ENCODE measurements around the gene DEFB128.

Gene DEFB128

DNA sequence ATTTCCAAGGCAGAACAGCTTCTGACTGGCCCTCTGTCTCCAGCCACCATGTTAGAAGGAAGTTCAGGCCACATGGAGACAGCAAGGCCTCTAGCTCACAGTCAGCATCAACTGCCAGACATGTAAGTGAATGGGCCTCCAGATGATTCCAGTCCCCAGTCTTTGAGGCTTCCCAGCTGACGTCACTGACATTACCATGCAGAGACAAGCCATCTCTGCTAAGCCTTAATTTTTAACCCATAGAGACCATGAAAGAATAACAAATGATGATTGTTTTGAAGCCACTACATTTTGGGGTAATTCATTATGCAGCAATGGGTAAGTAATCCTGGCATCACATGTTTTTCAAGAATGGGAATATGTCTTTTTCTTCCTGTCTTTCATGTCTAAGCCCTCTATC, 26.3 kb upstream of the DEFB128 start:
- H3K4me2 ChIP-seq (ENCODE audit: low read depth, low read length): no peak overlapping the region
- no peaks in the 10 kb centered on the region for H3F3A ChIP-seq (ENCODE audit: insufficient read depth, low read length)
- TF ChIP-seq EZH2 (optimal IDR thresholded peaks at IDR 0.05; ENCODE audit: low read depth, low read length): no peak
- TF ChIP-seq, protein P1, sequence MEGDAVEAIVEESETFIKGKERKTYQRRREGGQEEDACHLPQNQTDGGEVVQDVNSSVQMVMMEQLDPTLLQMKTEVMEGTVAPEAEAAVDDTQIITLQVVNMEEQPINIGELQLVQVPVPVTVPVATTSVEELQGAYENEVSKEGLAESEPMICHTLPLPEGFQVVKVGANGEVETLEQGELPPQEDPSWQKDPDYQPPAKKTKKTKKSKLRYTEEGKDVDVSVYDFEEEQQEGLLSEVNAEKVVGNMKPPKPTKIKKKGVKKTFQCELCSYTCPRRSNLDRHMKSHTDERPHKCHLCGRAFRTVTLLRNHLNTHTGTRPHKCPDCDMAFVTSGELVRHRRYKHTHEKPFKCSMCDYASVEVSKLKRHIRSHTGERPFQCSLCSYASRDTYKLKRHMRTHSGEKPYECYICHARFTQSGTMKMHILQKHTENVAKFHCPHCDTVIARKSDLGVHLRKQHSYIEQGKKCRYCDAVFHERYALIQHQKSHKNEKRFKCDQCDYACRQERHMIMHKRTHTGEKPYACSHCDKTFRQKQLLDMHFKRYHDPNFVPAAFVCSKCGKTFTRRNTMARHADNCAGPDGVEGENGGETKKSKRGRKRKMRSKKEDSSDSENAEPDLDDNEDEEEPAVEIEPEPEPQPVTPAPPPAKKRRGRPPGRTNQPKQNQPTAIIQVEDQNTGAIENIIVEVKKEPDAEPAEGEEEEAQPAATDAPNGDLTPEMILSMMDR (IDR thresholded peaks at IDR 0.05; ENCODE audit: low read length): no peak
- TF ChIP-seq EZH2phosphoT487 (IDR thresholded peaks at IDR 0.05; ENCODE audit: low read length): no peak
- H3K4me1 ChIP-seq (ENCODE audit: low read length): no peaks in the 10 kb centered on the region
- no peaks in the 10 kb centered on the region for H3K27me3 ChIP-seq (replicated peaks; ENCODE audit: insufficient read depth, low read length)
- no peaks in the 10 kb centered on the region for H3K9me2 ChIP-seq (replicated peaks; ENCODE audit: insufficient read depth, low read length)
- no peak overlapping the region for H2AFZ ChIP-seq (ENCODE audit: low read length)
- no peaks in the 10 kb centered on the region for H3K9me3 ChIP-seq (replicated peaks; ENCODE audit: insufficient read depth, low read length)
- no peak overlapping the region for H3K4me3 ChIP-seq (ENCODE audit: low read length)
- H4K20me1 ChIP-seq (ENCODE audit: insufficient read depth, low read length): no peaks in the 10 kb centered on the region
- H3K36me3 ChIP-seq (replicated peaks; ENCODE audit: insufficient read depth, low read length): no peaks in the 10 kb centered on the region
- no peak for DNase-seq
- no peaks in the 10 kb centered on the region for H3K79me2 ChIP-seq (ENCODE audit: low read length)
- H3K27ac ChIP-seq (ENCODE audit: low read length): no peak overlapping the region
- H3K9ac ChIP-seq (ENCODE audit: low read length): no peak overlapping the region

DNA sequence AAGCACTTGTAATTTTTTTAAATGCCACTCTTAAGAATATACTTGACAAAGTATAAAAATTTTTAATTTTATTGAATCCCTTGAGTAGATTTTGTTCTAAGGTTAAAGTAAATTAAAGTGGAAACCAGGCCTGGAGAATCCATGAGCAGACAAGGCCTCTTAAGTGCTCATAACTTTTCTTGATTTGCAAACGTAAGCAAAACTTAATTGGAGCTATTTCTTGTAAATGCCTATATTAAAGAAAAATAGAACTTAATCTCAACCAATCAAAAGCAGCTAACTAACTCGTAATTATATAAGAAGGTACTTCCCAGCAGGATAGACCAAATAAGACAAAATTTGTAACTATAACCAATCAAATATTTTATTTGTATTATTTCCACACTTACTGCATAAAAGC, 24.9 kb upstream of the DEFB128 start:
- H3K27ac ChIP-seq (ENCODE audit: low read length): no peak overlapping the region
- no peaks in the 10 kb centered on the region for H3K9me3 ChIP-seq (replicated peaks; ENCODE audit: insufficient read depth, low read length)
- no peak for DNase-seq
- no peaks in the 10 kb centered on the region for H4K20me1 ChIP-seq (ENCODE audit: insufficient read depth, low read length)
- no peak overlapping the region for H3K4me2 ChIP-seq (ENCODE audit: low read depth, low read length)
- H3K4me3 ChIP-seq (ENCODE audit: low read length): no peak overlapping the region
- no peaks in the 10 kb centered on the region for H3K79me2 ChIP-seq (ENCODE audit: low read length)
- TF ChIP-seq, protein P1 (IDR thresholded peaks at IDR 0.05; ENCODE audit: low read length): no peak
- TF ChIP-seq EZH2phosphoT487 (IDR thresholded peaks at IDR 0.05; ENCODE audit: low read length) (no peak), EZH2 (optimal IDR thresholded peaks at IDR 0.05; ENCODE audit: low read depth, low read length) (no peak)
- H3K27me3 ChIP-seq (replicated peaks; ENCODE audit: insufficient read depth, low read length): no peaks in the 10 kb centered on the region
- no peak overlapping the region for H3K9ac ChIP-seq (ENCODE audit: low read length)
- H3K36me3 ChIP-seq (replicated peaks; ENCODE audit: insufficient read depth, low read length): no peaks in the 10 kb centered on the region
- H3K4me1 ChIP-seq (ENCODE audit: low read length): no peaks in the 10 kb centered on the region
- no peaks in the 10 kb centered on the region for H3F3A ChIP-seq (ENCODE audit: insufficient read depth, low read length)
- H3K9me2 ChIP-seq (replicated peaks; ENCODE audit: insufficient read depth, low read length): no peaks in the 10 kb centered on the region
- no peak overlapping the region for H2AFZ ChIP-seq (ENCODE audit: low read length)

DNA sequence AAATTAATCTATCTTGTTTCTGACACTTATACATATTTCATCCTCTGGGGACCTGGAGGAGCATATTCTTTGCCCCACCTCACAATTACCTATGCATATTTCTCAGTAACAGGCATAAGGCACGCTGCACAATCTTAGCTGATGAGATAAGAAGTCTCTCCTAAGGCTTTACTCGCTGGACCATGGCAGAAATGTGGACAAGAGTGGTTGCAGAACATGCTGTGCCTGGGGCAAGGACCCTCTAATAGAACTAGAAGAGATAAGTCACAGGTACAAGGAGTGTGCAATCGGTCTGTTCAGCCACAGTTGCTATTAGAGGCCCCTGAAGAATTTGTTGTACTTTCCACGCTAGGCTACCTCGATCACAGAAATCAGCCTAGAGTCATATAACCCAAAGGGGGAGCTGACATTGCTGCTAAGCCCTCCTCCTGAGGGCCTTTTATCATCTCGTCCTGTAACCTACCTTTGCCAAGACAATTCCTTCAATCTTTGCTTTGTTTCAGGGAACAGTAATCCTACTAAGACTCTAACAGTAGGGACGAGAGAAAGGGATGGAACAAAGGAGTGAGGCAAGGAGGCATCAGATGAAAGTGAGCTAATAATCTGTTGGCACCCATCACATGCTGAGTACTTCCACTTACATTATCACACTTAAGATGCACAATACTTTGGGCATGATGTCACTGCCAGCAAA, 21.4 kb upstream of the DEFB128 start:
- no peak for TF ChIP-seq EZH2 (optimal IDR thresholded peaks at IDR 0.05; ENCODE audit: low read depth, low read length)
- no peak for TF ChIP-seq EZH2phosphoT487 (IDR thresholded peaks at IDR 0.05; ENCODE audit: low read length)
- TF ChIP-seq, protein P1 (IDR thresholded peaks at IDR 0.05; ENCODE audit: low read length): no peak
- no peaks in the 10 kb centered on the region for H3K9me3 ChIP-seq (replicated peaks; ENCODE audit: insufficient read depth, low read length)
- no peaks in the 10 kb centered on the region for H3K36me3 ChIP-seq (replicated peaks; ENCODE audit: insufficient read depth, low read length)
- no peaks in the 10 kb centered on the region for H4K20me1 ChIP-seq (ENCODE audit: insufficient read depth, low read length)
- no peak overlapping the region for H3K4me3 ChIP-seq (ENCODE audit: low read length)
- no peak overlapping the region for H3K9ac ChIP-seq (ENCODE audit: low read length)
- H3K4me2 ChIP-seq (ENCODE audit: low read depth, low read length): no peak overlapping the region
- no peak for DNase-seq
- H3K4me1 ChIP-seq (ENCODE audit: low read length): no peaks in the 10 kb centered on the region
- H2AFZ ChIP-seq (ENCODE audit: low read length): no peak overlapping the region
- no peaks in the 10 kb centered on the region for H3F3A ChIP-seq (ENCODE audit: insufficient read depth, low read length)
- H3K9me2 ChIP-seq (replicated peaks; ENCODE audit: insufficient read depth, low read length): no peaks in the 10 kb centered on the region
- no peak overlapping the region for H3K27ac ChIP-seq (ENCODE audit: low read length)
- no peaks in the 10 kb centered on the region for H3K27me3 ChIP-seq (replicated peaks; ENCODE audit: insufficient read depth, low read length)
- H3K79me2 ChIP-seq (ENCODE audit: low read length): no peaks in the 10 kb centered on the region

Measured in MM.1S (cell line).